ENCODE results near the gene ZNF521.

The ZNF521 gene

DNA sequence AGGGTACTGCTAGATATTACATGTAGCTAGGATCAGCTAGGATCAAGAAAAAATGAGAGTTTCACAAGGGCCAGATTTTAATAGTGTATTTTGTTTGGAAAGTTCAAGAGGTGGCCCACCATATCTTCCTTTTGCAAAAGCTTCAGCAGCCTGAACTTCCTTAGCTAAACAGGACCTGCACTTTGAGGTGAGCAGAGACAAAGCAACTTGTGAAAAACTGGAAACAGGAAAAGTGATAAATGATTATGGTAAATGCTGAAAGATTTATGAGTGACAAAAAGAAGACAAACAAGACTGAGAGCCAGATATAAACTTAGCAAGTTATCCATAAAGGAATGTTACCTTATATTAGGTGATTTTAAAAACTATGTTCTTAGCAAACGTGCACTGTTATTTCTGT lies 123.6 kb downstream of the ZNF521 start:
- TF ChIP-seq, protein P1, sequence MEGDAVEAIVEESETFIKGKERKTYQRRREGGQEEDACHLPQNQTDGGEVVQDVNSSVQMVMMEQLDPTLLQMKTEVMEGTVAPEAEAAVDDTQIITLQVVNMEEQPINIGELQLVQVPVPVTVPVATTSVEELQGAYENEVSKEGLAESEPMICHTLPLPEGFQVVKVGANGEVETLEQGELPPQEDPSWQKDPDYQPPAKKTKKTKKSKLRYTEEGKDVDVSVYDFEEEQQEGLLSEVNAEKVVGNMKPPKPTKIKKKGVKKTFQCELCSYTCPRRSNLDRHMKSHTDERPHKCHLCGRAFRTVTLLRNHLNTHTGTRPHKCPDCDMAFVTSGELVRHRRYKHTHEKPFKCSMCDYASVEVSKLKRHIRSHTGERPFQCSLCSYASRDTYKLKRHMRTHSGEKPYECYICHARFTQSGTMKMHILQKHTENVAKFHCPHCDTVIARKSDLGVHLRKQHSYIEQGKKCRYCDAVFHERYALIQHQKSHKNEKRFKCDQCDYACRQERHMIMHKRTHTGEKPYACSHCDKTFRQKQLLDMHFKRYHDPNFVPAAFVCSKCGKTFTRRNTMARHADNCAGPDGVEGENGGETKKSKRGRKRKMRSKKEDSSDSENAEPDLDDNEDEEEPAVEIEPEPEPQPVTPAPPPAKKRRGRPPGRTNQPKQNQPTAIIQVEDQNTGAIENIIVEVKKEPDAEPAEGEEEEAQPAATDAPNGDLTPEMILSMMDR (IDR thresholded peaks at IDR 0.05; ENCODE audit: low read depth, low read length) = no peak
- DNase-seq (ENCODE audit: extremely low read depth, low read depth) = no peak

DNA sequence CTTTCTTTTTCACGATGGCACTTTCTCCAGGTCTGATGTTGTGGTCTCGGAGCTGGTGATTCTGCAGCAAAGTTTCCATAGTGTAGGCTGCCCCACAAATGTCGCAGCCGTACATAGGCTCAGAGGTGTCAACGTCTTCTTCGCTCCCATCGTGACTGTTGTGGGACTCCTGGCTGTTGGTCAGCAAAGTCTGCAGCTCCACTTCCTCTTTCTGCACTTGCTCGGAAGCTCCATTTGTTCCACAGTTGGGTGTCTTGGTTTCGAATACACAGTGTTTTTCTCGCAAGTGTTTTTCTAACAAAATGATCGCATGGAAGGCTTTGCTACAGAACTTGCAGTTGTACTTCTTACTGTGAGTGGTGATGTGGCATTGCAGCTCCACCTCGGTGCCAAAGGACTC lies 126.8 kb downstream of the ZNF521 start:
- TF ChIP-seq, protein P1 (IDR thresholded peaks at IDR 0.05; ENCODE audit: low read depth, low read length) = no peak
- no peak for DNase-seq (ENCODE audit: extremely low read depth, low read depth)

DNA sequence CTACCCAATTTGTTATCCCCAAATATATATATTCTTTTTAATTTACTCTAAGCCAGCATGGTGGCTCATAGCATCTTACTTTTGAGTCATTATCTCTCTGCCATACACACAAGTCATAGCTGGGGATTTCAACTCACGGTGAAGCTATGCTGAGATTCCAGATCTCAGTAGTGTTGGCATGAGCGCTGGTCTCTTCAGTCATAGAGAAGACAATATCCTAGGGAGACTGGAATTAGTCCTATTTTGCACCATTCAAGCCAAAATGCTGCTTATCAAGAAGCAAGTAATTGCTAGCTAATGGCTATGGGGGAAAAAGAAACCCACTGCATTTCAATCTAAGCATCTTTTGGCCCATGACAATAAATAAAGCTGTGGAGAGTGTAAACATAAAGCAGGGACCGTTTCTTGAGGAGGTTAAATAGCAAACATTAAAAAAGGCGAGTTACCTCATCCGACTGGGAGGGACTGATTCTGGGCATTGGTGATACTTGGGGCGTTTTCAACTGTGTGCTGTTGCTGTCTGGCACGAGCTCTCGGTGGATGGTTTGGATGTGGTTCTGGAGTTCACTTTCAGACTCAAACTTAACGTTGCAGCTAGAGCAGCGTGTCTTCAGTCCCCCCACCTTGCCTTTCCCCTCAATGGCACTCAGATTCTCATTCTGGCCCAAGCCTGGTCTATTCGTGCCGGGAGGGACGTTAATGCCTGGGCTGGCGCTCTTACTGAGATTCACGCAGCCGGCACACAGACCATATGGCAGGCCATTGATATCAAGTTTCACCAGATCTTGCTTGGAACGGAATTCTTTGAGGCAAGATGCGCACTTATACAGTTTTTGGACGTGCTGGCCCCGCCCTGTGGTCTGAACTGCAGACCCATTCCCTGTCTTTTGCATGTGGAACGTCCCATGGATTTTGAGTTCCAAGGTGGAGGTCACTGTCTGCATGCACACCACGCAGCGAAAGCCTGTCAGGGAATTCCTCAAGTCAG lies 127.8 kb downstream of the ZNF521 start:
- DNase-seq (ENCODE audit: extremely low read depth, low read depth) = no peak

DNA sequence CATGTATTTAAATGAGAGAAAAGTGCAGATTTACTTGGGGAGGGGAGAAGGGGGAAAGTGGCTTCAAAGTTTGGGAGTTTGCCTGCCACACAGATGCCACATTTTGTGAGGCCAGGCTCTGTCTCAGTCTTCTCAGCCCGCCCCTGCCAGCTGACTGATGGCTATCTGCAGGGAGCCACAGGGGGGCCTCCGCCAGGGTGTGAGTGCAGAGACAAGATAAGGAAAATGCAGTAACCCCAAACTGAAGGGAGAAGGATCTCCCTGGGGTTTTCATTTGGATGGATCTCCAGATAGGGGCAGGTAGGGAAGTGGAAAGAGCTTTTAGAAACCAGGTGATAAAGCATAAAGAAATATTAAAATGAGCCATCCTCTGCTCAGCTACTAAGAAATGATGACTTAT lies 128.8 kb downstream of the ZNF521 start:
- no peak for DNase-seq (ENCODE audit: extremely low read depth, low read depth)
- TF ChIP-seq, protein P1 (IDR thresholded peaks at IDR 0.05; ENCODE audit: low read depth, low read length) = no peak

More for the DNA sequence above, 127.8 kb downstream of the ZNF521 start:
- TF ChIP-seq, protein P1 (IDR thresholded peaks at IDR 0.05; ENCODE audit: low read depth, low read length) = no peak

DNA sequence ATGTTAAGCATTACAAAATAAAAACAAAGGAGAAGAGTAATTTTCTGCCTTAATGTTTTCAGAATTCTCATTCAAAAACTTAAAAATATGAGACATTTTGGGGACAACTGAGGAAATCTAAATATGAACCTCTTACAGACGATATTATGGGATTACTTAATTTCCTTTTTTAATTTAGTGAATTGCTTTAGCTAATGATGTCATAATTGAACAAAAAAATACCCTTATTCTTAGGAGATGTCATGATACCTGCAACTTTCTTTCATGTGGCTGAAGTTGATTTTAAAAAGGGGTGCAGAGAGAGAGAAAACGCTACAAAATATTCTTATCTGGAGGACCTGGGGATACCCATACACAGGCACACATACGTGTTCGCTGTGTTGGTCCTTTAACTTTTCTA lies 129.3 kb downstream of the ZNF521 start:
- DNase-seq (ENCODE audit: extremely low read depth, low read depth) = no peak
- TF ChIP-seq, protein P1 (IDR thresholded peaks at IDR 0.05; ENCODE audit: low read depth, low read length) = no peak

DNA sequence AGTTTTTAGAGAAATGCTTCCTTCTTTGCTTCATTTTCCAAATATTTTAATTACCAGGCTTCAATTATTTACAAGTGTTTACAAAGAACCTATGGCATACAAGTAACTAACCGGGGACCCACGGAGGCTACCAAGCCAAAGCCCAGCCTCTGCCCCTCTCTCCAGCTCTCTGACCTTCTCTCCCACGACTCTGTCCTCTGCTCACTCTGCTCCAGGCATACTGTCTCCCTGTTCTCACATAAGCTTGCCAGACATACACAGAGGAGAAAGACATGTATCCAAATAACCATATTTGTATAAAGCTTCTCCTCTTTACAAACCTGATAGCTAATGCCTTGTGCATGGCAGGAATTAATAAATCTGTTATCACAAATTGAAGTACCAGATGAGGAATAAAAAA lies 141.3 kb downstream of the ZNF521 start:
- TF ChIP-seq, protein P1 (IDR thresholded peaks at IDR 0.05; ENCODE audit: low read depth, low read length) = no peak
- DNase-seq (ENCODE audit: extremely low read depth, low read depth) = no peak

DNA sequence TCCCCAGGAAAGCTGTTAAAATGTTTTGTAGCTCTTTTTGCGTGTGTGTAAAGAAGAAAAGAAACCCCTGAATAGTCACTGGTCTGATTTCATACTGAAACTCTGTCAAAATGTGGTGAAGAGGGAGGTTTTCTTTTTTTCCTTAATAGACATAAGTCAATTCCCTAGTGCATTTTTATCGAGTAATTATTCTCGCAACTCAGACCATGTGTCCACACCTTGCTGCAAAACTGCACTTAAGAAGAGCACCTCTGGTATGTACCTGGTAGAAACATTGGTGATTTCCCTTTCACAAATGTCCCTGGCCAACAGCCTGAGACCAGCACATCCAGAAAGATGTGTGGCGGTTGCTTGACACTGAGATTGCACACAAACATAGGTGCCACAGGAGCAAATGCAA lies 159.9 kb downstream of the ZNF521 start:
- DNase-seq (ENCODE audit: extremely low read depth, low read depth) = no peak
- TF ChIP-seq, protein P1 (IDR thresholded peaks at IDR 0.05; ENCODE audit: low read depth, low read length) = no peak

Measured in AG09319 (cell line).